Measurements from ENCODE around the gene PSMG4.

PSMG4 gene

GRCh38 chr6:3305216-3305565 is 46.4 kb downstream of the PSMG4 start:
- Histone ChIP-seq H3K36me3 (ENCODE audit: control insufficient read depth in 1 of 2, insufficient read depth in 2 of 2, low read length in 2 of 2) (peaks cover 11 to 12% of the 10 kb centered on the region in 2 experiments), H2AK5ac (ENCODE audit: low read length) (no peak overlapping the region), H3K9me3 (ENCODE audit: insufficient read depth, low read depth, low read length) (no peaks in the 10 kb centered on the region), H2BK12ac (ENCODE audit: low read length) (no peak overlapping the region), H3K4me3 (ENCODE audit: low read depth, low read length) (no peak overlapping the region), H3K79me1 (ENCODE audit: low read length) (no peaks in the 10 kb centered on the region), H2AFZ (ENCODE audit: insufficient read depth, low read length, poor library complexity) (no peak overlapping the region), H4K8ac (ENCODE audit: low read depth, low read length) (no peak overlapping the region), H3K14ac (ENCODE audit: low read length) (no peak overlapping the region), H4K91ac (ENCODE audit: low read depth, low read length) (no peak overlapping the region), H3K23ac (ENCODE audit: low read length) (no peak overlapping the region), H3K79me2 (ENCODE audit: control insufficient read depth, insufficient read depth, low read length, poor library complexity) (no peaks in the 10 kb centered on the region), H3K4ac (ENCODE audit: low read depth, low read length) (no peak overlapping the region), H3K27ac (ENCODE audit: low read depth, low read length) (no peak overlapping the region), H3K4me1 (ENCODE audit: control insufficient read depth in 1 of 2, insufficient read depth in 2 of 2, low read length in 2 of 2) (no peaks in the 10 kb centered on the region), H3K27me3 (ENCODE audit: insufficient read depth, low read length) (no peaks in the 10 kb centered on the region), H2BK5ac (ENCODE audit: low read depth, low read length, poor library complexity) (no peak overlapping the region), H3K18ac (ENCODE audit: low read length) (no peak overlapping the region), H3K4me2 (ENCODE audit: low read length) (no peak overlapping the region), H4K12ac (ENCODE audit: low read depth, low read length) (no peak overlapping the region), H3K9ac (ENCODE audit: low read length) (no peak overlapping the region), H2BK120ac (ENCODE audit: insufficient read depth, low read length, poor library complexity) (no peak overlapping the region)
- WGBS (ENCODE audit: extremely low coverage, insufficient coverage, insufficient read length): no CpG with 5 or more reads among the region's 8 CpGs
- DNase-seq: no peak

DNA sequence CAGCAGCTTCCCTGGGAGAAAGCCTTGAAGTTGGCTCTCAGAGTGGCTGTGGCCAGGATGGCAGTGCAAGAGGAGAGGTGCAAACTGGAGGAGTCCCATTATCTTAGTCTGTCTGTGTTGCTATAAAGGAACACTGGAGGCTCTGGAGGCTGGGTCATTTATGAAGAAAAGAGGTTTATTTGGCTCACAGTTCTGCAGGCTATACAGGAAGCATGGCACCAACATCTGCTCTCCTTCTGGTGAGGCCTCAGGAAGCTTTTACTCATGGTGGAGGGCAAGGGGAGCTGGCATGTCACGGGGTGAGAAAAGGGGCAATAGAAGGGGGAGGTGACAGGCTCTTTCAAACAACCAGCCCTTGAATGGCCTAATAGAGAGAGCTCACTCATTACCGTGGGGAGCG is 47.1 kb downstream of the PSMG4 start:
- H4K91ac ChIP-seq (ENCODE audit: low read depth, low read length): no peak overlapping the region
- H3K23ac ChIP-seq (ENCODE audit: low read length): no peak overlapping the region
- no CpG with 5 or more reads among the region's 3 CpGs for WGBS (ENCODE audit: extremely low coverage, insufficient coverage, insufficient read length)
- H3K9ac ChIP-seq (ENCODE audit: low read length): no peak overlapping the region
- H3K4me2 ChIP-seq (ENCODE audit: low read length): no peak overlapping the region
- H3K4ac ChIP-seq (ENCODE audit: low read depth, low read length): no peak overlapping the region
- no peak overlapping the region for H4K12ac ChIP-seq (ENCODE audit: low read depth, low read length)
- no peak for DNase-seq
- H3K14ac ChIP-seq (ENCODE audit: low read length): no peak overlapping the region
- no peaks in the 10 kb centered on the region for H3K4me1 ChIP-seq (ENCODE audit: control insufficient read depth in 1 of 2, insufficient read depth in 2 of 2, low read length in 2 of 2)
- H3K9me3 ChIP-seq (ENCODE audit: insufficient read depth, low read depth, low read length): no peaks in the 10 kb centered on the region
- no peaks in the 10 kb centered on the region for H3K79me1 ChIP-seq (ENCODE audit: low read length)
- H2BK5ac ChIP-seq (ENCODE audit: low read depth, low read length, poor library complexity): no peak overlapping the region
- H2AK5ac ChIP-seq (ENCODE audit: low read length): no peak overlapping the region
- H3K4me3 ChIP-seq (ENCODE audit: low read depth, low read length): no peak overlapping the region
- no peak overlapping the region for H2BK120ac ChIP-seq (ENCODE audit: insufficient read depth, low read length, poor library complexity)
- peaks cover 11 to 12% of the 10 kb centered on the region in 2 experiments for H3K36me3 ChIP-seq (ENCODE audit: control insufficient read depth in 1 of 2, insufficient read depth in 2 of 2, low read length in 2 of 2)
- H3K27ac ChIP-seq (ENCODE audit: low read depth, low read length): no peak overlapping the region
- no peak overlapping the region for H2BK12ac ChIP-seq (ENCODE audit: low read length)
- H3K27me3 ChIP-seq (ENCODE audit: insufficient read depth, low read length): no peaks in the 10 kb centered on the region
- H2AFZ ChIP-seq (ENCODE audit: insufficient read depth, low read length, poor library complexity): no peak overlapping the region
- no peaks in the 10 kb centered on the region for H3K79me2 ChIP-seq (ENCODE audit: control insufficient read depth, insufficient read depth, low read length, poor library complexity)
- H4K8ac ChIP-seq (ENCODE audit: low read depth, low read length): no peak overlapping the region
- H3K18ac ChIP-seq (ENCODE audit: low read length): no peak overlapping the region

DNA sequence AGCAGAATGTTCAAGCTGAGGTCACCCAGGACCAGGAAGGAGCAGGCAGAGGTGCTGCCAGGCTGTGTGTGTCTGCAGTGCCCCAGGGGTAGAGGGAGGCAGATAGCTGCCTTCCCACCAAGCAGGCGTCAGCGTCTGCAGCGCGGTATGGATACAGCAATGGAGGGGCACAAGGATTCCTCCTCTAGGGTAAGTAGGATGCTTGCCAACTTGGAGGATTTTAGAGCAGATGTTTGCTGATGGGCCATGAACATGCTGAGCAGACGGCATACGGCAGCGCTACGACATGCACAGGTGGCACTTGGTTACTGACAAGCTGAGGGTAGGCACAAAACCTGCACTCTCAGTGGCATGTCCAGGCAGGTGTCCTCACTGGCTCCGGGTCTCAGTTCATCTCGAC is 48.1 kb downstream of the PSMG4 start:
- Histone ChIP-seq H4K12ac (ENCODE audit: low read depth, low read length) (no peak overlapping the region), H3K4ac (ENCODE audit: low read depth, low read length) (no peak overlapping the region), H3K79me1 (ENCODE audit: low read length) (no peaks in the 10 kb centered on the region), H4K8ac (ENCODE audit: low read depth, low read length) (no peak overlapping the region), H2BK12ac (ENCODE audit: low read length) (no peak overlapping the region), H4K91ac (ENCODE audit: low read depth, low read length) (no peak overlapping the region), H2AK5ac (ENCODE audit: low read length) (no peak overlapping the region), H3K9me3 (ENCODE audit: insufficient read depth, low read depth, low read length) (no peaks in the 10 kb centered on the region), H2BK120ac (ENCODE audit: insufficient read depth, low read length, poor library complexity) (no peak overlapping the region), H3K4me2 (ENCODE audit: low read length) (no peak overlapping the region), H3K36me3 (ENCODE audit: control insufficient read depth in 1 of 2, insufficient read depth in 2 of 2, low read length in 2 of 2) (peaks cover 11 to 12% of the 10 kb centered on the region in 2 experiments), H3K4me1 (ENCODE audit: control insufficient read depth in 1 of 2, insufficient read depth in 2 of 2, low read length in 2 of 2) (no peaks in the 10 kb centered on the region), H3K79me2 (ENCODE audit: control insufficient read depth, insufficient read depth, low read length, poor library complexity) (no peaks in the 10 kb centered on the region), H3K9ac (ENCODE audit: low read length) (no peak overlapping the region), H3K23ac (ENCODE audit: low read length) (no peak overlapping the region), H3K18ac (ENCODE audit: low read length) (no peak overlapping the region), H3K27ac (ENCODE audit: low read depth, low read length) (no peak overlapping the region), H3K14ac (ENCODE audit: low read length) (no peak overlapping the region), H3K27me3 (ENCODE audit: insufficient read depth, low read length) (no peaks in the 10 kb centered on the region), H3K4me3 (ENCODE audit: low read depth, low read length) (no peak overlapping the region), H2AFZ (ENCODE audit: insufficient read depth, low read length, poor library complexity) (no peak overlapping the region), H2BK5ac (ENCODE audit: low read depth, low read length, poor library complexity) (no peak overlapping the region)
- DNase-seq: no peak
- no CpG with 5 or more reads among the region's 10 CpGs for WGBS (ENCODE audit: extremely low coverage, insufficient coverage, insufficient read length)

DNA sequence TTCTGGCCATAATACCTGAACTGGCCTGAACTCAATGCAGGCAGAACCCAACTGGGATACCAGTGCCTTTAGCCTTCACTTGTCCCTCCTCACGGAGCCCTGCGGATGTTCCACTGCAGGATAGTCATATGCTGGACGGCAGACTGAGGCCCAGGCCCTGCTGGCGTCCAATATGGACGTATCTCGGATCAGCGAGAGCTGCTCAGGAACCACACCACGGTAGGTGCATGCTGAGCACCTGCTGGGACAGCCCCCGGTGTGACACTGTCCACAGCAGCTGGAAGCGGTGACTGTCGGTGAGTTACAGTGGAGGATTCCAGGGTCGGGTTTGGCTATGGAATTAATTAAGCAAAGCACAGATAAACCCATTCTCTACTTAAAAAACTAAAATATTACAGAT is 48.7 kb downstream of the PSMG4 start:
- WGBS (ENCODE audit: extremely low coverage, insufficient coverage, insufficient read length): no CpG with 5 or more reads among the region's 12 CpGs
- no peak for DNase-seq
- peaks cover 11 to 12% of the 10 kb centered on the region in 2 experiments for H3K36me3 ChIP-seq (ENCODE audit: control insufficient read depth in 1 of 2, insufficient read depth in 2 of 2, low read length in 2 of 2)

More for the DNA sequence above, 48.7 kb downstream of the PSMG4 start:
- H2AFZ ChIP-seq (ENCODE audit: insufficient read depth, low read length, poor library complexity): no peak overlapping the region
- H4K8ac ChIP-seq (ENCODE audit: low read depth, low read length): no peak overlapping the region
- no peaks in the 10 kb centered on the region for H3K79me1 ChIP-seq (ENCODE audit: low read length)
- H3K9ac ChIP-seq (ENCODE audit: low read length): no peak overlapping the region
- H3K18ac ChIP-seq (ENCODE audit: low read length): no peak overlapping the region
- H3K27ac ChIP-seq (ENCODE audit: low read depth, low read length): no peak overlapping the region
- H3K4me1 ChIP-seq (ENCODE audit: control insufficient read depth in 1 of 2, insufficient read depth in 2 of 2, low read length in 2 of 2): no peaks in the 10 kb centered on the region
- H4K12ac ChIP-seq (ENCODE audit: low read depth, low read length): no peak overlapping the region
- no peaks in the 10 kb centered on the region for H3K9me3 ChIP-seq (ENCODE audit: insufficient read depth, low read depth, low read length)
- no peak overlapping the region for H2AK5ac ChIP-seq (ENCODE audit: low read length)
- no peaks in the 10 kb centered on the region for H3K27me3 ChIP-seq (ENCODE audit: insufficient read depth, low read length)
- no peak overlapping the region for H3K4ac ChIP-seq (ENCODE audit: low read depth, low read length)
- no peak overlapping the region for H3K4me3 ChIP-seq (ENCODE audit: low read depth, low read length)
- no peak overlapping the region for H4K91ac ChIP-seq (ENCODE audit: low read depth, low read length)
- no peak overlapping the region for H3K23ac ChIP-seq (ENCODE audit: low read length)
- no peak overlapping the region for H2BK12ac ChIP-seq (ENCODE audit: low read length)
- H3K79me2 ChIP-seq (ENCODE audit: control insufficient read depth, insufficient read depth, low read length, poor library complexity): no peaks in the 10 kb centered on the region
- no peak overlapping the region for H2BK120ac ChIP-seq (ENCODE audit: insufficient read depth, low read length, poor library complexity)
- H2BK5ac ChIP-seq (ENCODE audit: low read depth, low read length, poor library complexity): no peak overlapping the region
- no peak overlapping the region for H3K14ac ChIP-seq (ENCODE audit: low read length)
- no peak overlapping the region for H3K4me2 ChIP-seq (ENCODE audit: low read length)
